IMR-90 (cell line): ENCODE results near the gene SMTN. TPM values are rescaled to one million over a fixed set of nuclear protein-coding genes. Genes with fewer than 3 reads are reported as not detected.

ENCODE experiments used
- ATAC-seq: fragments of 200-7000 bp; cut with Tn5 transposase; 2 replicates; pipeline ENCODE4 v1.9.1; 2020; ENCODE audit warnings: low read depth, mild to moderate bottlenecking, moderate library complexity
- BruUV-seq: library from RNA; stranded (reverse); fragments of 400-500 nt; replicated peaks from 2 replicates; lab custom pipeline; 2021; lab: Mats Ljungman, UMichigan
- CTCF ChIA-PET: fragments of 300-600 bp; formaldehyde crosslinking; extraction: SDS; loops from one replicate; lab custom pipeline; 2021; ENCODE audit warnings: antibody characterized with exemption; lab: Yijun Ruan, JAX
- POLR2A ChIA-PET: fragments of 300-600 bp; sonication (Branson Sonifier 250); formaldehyde crosslinking; loops from one replicate; lab custom pipeline; 2022; ENCODE audit warnings: antibody characterized with exemption; ENCODE audit not compliant: unreplicated experiment; lab: Charles Lee
- DNase-seq: peaks from one replicate; pipeline ENCODE4 v3.0.0; 2013
- H2AFZ ChIP-seq: replicated peaks from 2 replicates; pipeline ENCODE3; 2013; ENCODE audit warnings: low read length, mild to moderate bottlenecking; ENCODE audit not compliant: poor library complexity
- H2AK5ac ChIP-seq: 2 replicates; pipeline ENCODE4 v1.6.1; 2013; ENCODE audit warnings: low read depth, low read length, inconsistent platforms
- H2AK9ac ChIP-seq: replicated peaks from 2 replicates; pipeline ENCODE3; 2013; ENCODE audit warnings: mild to moderate bottlenecking, low read depth, low read length, moderate library complexity; ENCODE audit not compliant: poor library complexity
- H2BK120ac ChIP-seq: 2 replicates; pipeline ENCODE4 v1.6.1; 2013; ENCODE audit warnings: low read depth, low read length, inconsistent platforms
- H2BK15ac ChIP-seq: 3 replicates; pipeline ENCODE4 v1.6.1; 2013; ENCODE audit warnings: low read depth, low read length, inconsistent platforms
- H2BK20ac ChIP-seq: 2 replicates; pipeline ENCODE4 v1.6.1; 2013; ENCODE audit warnings: low read depth, mild to moderate bottlenecking, inconsistent platforms, low read length, moderate library complexity
- H2BK5ac ChIP-seq: 2 replicates; pipeline ENCODE4 v1.6.1; 2013; ENCODE audit warnings: mild to moderate bottlenecking, low read depth, low read length, inconsistent platforms; ENCODE audit not compliant: poor library complexity, severe bottlenecking
- H3K14ac ChIP-seq: replicated peaks from 2 replicates; pipeline ENCODE4 v1.6.1; 2013; ENCODE audit warnings: low read depth, low read length, inconsistent platforms
- H3K18ac ChIP-seq: 2 replicates; pipeline ENCODE4 v1.6.1; 2013; ENCODE audit warnings: low read depth, low read length, control low read depth
- H3K23ac ChIP-seq: 2 replicates; pipeline ENCODE4 v1.6.1; 2013; ENCODE audit warnings: low read depth, low read length, inconsistent platforms
- H3K27ac ChIP-seq: 2 replicates; pipeline ENCODE4 v1.5.1; 2013; ENCODE audit warnings: mild to moderate bottlenecking, control low read depth, low read length; ENCODE audit not compliant: insufficient read depth
- H3K27me3 ChIP-seq: 2 replicates; pipeline ENCODE4 v1.6.1; 2013; ENCODE audit warnings: low read length; ENCODE audit not compliant: control insufficient read depth, insufficient read depth
- H3K36me3 ChIP-seq: 2 replicates; pipeline ENCODE4 v1.6.1; 2013; ENCODE audit warnings: low read length, mixed read lengths; ENCODE audit not compliant: control insufficient read depth, insufficient read depth
- H3K4ac ChIP-seq: 2 replicates; pipeline ENCODE4 v1.6.1; 2013; ENCODE audit warnings: low read depth, low read length, inconsistent platforms
- H3K4me1 ChIP-seq: 2 replicates; pipeline ENCODE4 v1.6.1; 2013; ENCODE audit warnings: low read length, mixed read lengths; ENCODE audit not compliant: control insufficient read depth, insufficient read depth
- H3K4me2 ChIP-seq: 2 replicates; pipeline ENCODE4 v1.6.1; 2013; ENCODE audit warnings: low read depth, mild to moderate bottlenecking, control low read depth, low read length, moderate library complexity
- H3K4me3 ChIP-seq: 2 replicates; pipeline ENCODE4 v1.5.1; 2013; ENCODE audit warnings: low read depth, mild to moderate bottlenecking, control low read depth, low read length, moderate library complexity; ENCODE audit not compliant: insufficient read depth
- H3K56ac ChIP-seq: 2 replicates; pipeline ENCODE4 v1.6.1; 2013; ENCODE audit warnings: low read length, inconsistent platforms; ENCODE audit not compliant: insufficient read depth; ENCODE audit errors: extremely low read depth
- H3K79me1 ChIP-seq, 2 experiments: 2 replicates each; pipeline ENCODE4 v1.6.1; 2013; ENCODE audit warnings: low read length in 2 of 2, inconsistent platforms in 1 of 2, low read depth in 1 of 2
- H3K9ac ChIP-seq: 2 replicates; pipeline ENCODE4 v1.6.1; 2013; ENCODE audit warnings: low read depth, low read length, control low read depth
- H3K9me1 ChIP-seq: 2 replicates; pipeline ENCODE4 v1.6.1; 2013; ENCODE audit warnings: low read length, inconsistent platforms; ENCODE audit not compliant: insufficient read depth
- H3K9me3 ChIP-seq: 2 replicates; pipeline ENCODE4 v1.6.1; 2013; ENCODE audit warnings: low read length; ENCODE audit not compliant: control insufficient read depth, insufficient read depth
- H4K20me1 ChIP-seq: 2 replicates; pipeline ENCODE4 v1.6.1; 2013; ENCODE audit warnings: low read length, inconsistent platforms; ENCODE audit not compliant: insufficient read depth
- H4K5ac ChIP-seq: 2 replicates; pipeline ENCODE4 v1.6.1; 2013; ENCODE audit warnings: mild to moderate bottlenecking, low read depth, low read length, control low read depth
- H4K8ac ChIP-seq, 2 experiments: 2 replicates each; pipeline ENCODE4 v1.6.1; 2013; ENCODE audit warnings: low read depth in 2 of 2, low read length in 2 of 2, control low read depth in 1 of 2, inconsistent platforms in 1 of 2
- H4K91ac ChIP-seq: 2 replicates; pipeline ENCODE4 v1.6.1; 2013; ENCODE audit warnings: low read depth, low read length, inconsistent platforms; ENCODE audit not compliant: insufficient read depth
- BHLHE40 ChIP-seq: fragments of 150-350 bp; IDR thresholded peaks from 2 replicates; pipeline ENCODE4 v1.6.1; 2016; ENCODE audit warnings: mild to moderate bottlenecking, low read depth, low read length
- CEBPB ChIP-seq: IDR thresholded peaks from 2 replicates; pipeline ENCODE4 v1.6.1; 2012; ENCODE audit warnings: low read depth, low read length, improper control_type of control experiment
- CHD1 ChIP-seq: IDR thresholded peaks from 2 replicates; pipeline ENCODE4 v1.6.1; 2012; ENCODE audit warnings: low read depth, low read length, improper control_type of control experiment
- ELK1 ChIP-seq: fragments of 150-350 bp; IDR thresholded peaks from 2 replicates; pipeline ENCODE4 v1.6.1; 2016; ENCODE audit warnings: low read depth, mild to moderate bottlenecking, low read length, moderate library complexity, borderline replicate concordance
- FOS ChIP-seq: fragments of 150-350 bp; IDR thresholded peaks from 2 replicates; pipeline ENCODE4 v1.6.1; 2016; ENCODE audit warnings: low read depth, low read length
- MAFK ChIP-seq: IDR thresholded peaks from 2 replicates; pipeline ENCODE4 v1.6.1; 2012; ENCODE audit warnings: low read depth, low read length, improper control_type of control experiment
- MAZ ChIP-seq: IDR thresholded peaks from 2 replicates; pipeline ENCODE4 v1.6.1; 2012; ENCODE audit warnings: low read depth, mild to moderate bottlenecking, low read length, improper control_type of control experiment, moderate library complexity, borderline replicate concordance
- MXI1 ChIP-seq: IDR thresholded peaks from 2 replicates; pipeline ENCODE4 v1.6.1; 2012; ENCODE audit warnings: low read depth, mild to moderate bottlenecking, low read length, moderate library complexity, borderline replicate concordance
- NFE2L2 ChIP-seq: fragments of 150-350 bp; IDR thresholded peaks from 2 replicates; pipeline ENCODE4 v1.6.1; 2016; ENCODE audit warnings: low read depth, mild to moderate bottlenecking, low read length
- POLR2A ChIP-seq: IDR thresholded peaks from 2 replicates; pipeline ENCODE4 v1.6.1; 2012; ENCODE audit warnings: mild to moderate bottlenecking, low read depth, low read length
- RAD21 ChIP-seq: IDR thresholded peaks from 2 replicates; pipeline ENCODE4 v1.6.1; 2012; ENCODE audit warnings: low read length, improper control_type of control experiment
- RCOR1 ChIP-seq: IDR thresholded peaks from 2 replicates; pipeline ENCODE4 v1.6.1; 2012; ENCODE audit warnings: mild to moderate bottlenecking, low read length, improper control_type of control experiment; ENCODE audit not compliant: insufficient replicate concordance
- RFX5 ChIP-seq: IDR thresholded peaks from 2 replicates; pipeline ENCODE4 v1.8.0; 2012; ENCODE audit warnings: low read depth, mild to moderate bottlenecking, low read length, moderate library complexity
- SMC3 ChIP-seq: fragments of 150-350 bp; IDR thresholded peaks from 2 replicates; pipeline ENCODE4 v1.6.1; 2016; ENCODE audit warnings: low read depth, mild to moderate bottlenecking, antibody characterized with exemption, low read length, moderate library complexity
- whole genome bisulfite sequencing, 2 experiments: methylation state at CpG; one replicate each; pipeline versions ENCODE4 v1.1.5 to v1.1.7; 2013; ENCODE audit warnings: missing lambda C conversion rate in 2 of 2; ENCODE audit not compliant: insufficient read length in 1 of 2; ENCODE audit errors: extremely low coverage in 2 of 2; 5-methylcytosine and 5-hydroxymethylcytosine counted together
- dilution Hi-C: fragments of 300-500 bp; cut with HindIII; formaldehyde crosslinking; loops from one replicate; pipeline ENCODE4 v1.14.3; 2018; ENCODE audit warnings: low sequenced_read_pairs; ENCODE audit not compliant: unreplicated experiment
- in situ Hi-C: fragments of 300-500 bp; cut with MboI; formaldehyde crosslinking; loops from 3 replicates; pipeline ENCODE4 v1.14.3; 2019; ENCODE audit warnings: low sequenced_read_pairs, inconsistent platforms, mixed read lengths
- intact Hi-C: fragments of 100-400 bp; cut with micrococcal nuclease; formaldehyde crosslinking; loops from 2 replicates; pipeline ENCODE4 v1.10.0; 2022
- polyA plus RNA-seq, 3 experiments: library from polyadenylated mRNA; depleted of rRNA; stranded (reverse); fragments of >200 nt; gene quantifications; 2 replicates each; pipeline ENCODE4 v1.2.3, GENCODE V29; 2012; ENCODE audit warnings: low replicate concordance in 1 of 3
- total RNA-seq: library from RNA; depleted of rRNA; stranded (reverse); fragments of >200 nt; gene quantifications from 2 replicates; pipeline ENCODE4 v1.2.3, GENCODE V29; 2012
- TF ChIP-seq, protein P1 (sequence below): conservative IDR thresholded peaks from 2 replicates; pipeline ENCODE4 v1.5.1; 2012; ENCODE audit warnings: mild to moderate bottlenecking, low read depth, low read length, improper control_type of control experiment
- TF ChIP-seq, protein P2 (sequence below): fragments of 150-350 bp; IDR thresholded peaks from 2 replicates; pipeline ENCODE4 v1.6.1; 2017; ENCODE audit warnings: mild to moderate bottlenecking, antibody characterized with exemption, low read length, low read depth

The SMTN gene
- total and polyA plus RNA-seq, 2 of the 4 experiments (the other 2 are of a cell fraction): 53.6 to 63.7 TPM

DNA sequence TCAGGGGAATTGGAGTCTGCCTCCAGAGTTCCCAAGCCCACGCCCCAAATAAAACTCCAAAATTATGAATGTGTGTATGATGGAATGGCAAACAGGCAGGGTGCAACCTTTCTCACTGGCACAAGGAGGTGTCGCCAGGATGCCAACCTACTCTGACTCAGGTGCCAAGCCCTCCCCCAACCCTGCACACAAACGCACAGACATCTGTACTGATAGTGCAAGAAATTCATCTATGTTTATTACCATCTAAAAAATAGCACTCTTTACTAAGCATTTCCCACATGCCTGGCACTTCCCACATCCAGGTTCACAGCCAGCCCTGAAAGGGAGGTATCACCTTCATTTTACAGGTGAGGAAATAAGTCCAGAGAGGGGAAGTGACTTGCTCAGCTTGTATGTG lies 57.9 kb downstream of the SMTN start:
- dilution Hi-C loops: no loop called here
- CTCF ChIA-PET: no interaction called here
- no peak for DNase-seq

More for the DNA sequence above, 57.9 kb downstream of the SMTN start:
- Histone ChIP-seq H3K14ac (no peak overlapping the region), H3K4me3 (no peak overlapping the region), H2AK5ac (no peak overlapping the region), H3K56ac (no peak overlapping the region), H3K9ac (no peak overlapping the region), H3K4ac (no peak overlapping the region), H4K91ac (no peak overlapping the region), H3K27me3 (peaks cover 29% of the 10 kb centered on the region), H2AK9ac (no peak overlapping the region), H3K18ac (no peak overlapping the region), H2BK5ac (no peak overlapping the region), H3K27ac (no peak overlapping the region), H3K23ac (no peak overlapping the region), H4K8ac (no peak overlapping the region), H3K36me3 (no peaks in the 10 kb centered on the region), H4K5ac (no peak overlapping the region), H2BK120ac (no peak overlapping the region), H4K20me1 (no peaks in the 10 kb centered on the region), H3K4me1 (no peaks in the 10 kb centered on the region), H2BK20ac (no peak overlapping the region), H2BK15ac (no peak overlapping the region), H3K9me1 (0 out of 2 replicates have a peak, but pooled peaks cover 5% of the 10 kb centered on the region), H3K9me3 (no peaks in the 10 kb centered on the region), H2AFZ (no peak overlapping the region), H3K79me1 (no peaks in the 10 kb centered on the region), H3K4me2 (no peak overlapping the region)
- TF ChIP-seq RFX5 (no peak), MAZ (no peak), BHLHE40 (no peak), CHD1 (no peak), MXI1 (no peak), RAD21 (no peak), CEBPB (no peak), POLR2A (no peak), NFE2L2 (no peak), FOS (no peak), MAFK (no peak), ELK1 (no peak), SMC3 (no peak), RCOR1 (no peak)
- TF ChIP-seq, protein P1, sequence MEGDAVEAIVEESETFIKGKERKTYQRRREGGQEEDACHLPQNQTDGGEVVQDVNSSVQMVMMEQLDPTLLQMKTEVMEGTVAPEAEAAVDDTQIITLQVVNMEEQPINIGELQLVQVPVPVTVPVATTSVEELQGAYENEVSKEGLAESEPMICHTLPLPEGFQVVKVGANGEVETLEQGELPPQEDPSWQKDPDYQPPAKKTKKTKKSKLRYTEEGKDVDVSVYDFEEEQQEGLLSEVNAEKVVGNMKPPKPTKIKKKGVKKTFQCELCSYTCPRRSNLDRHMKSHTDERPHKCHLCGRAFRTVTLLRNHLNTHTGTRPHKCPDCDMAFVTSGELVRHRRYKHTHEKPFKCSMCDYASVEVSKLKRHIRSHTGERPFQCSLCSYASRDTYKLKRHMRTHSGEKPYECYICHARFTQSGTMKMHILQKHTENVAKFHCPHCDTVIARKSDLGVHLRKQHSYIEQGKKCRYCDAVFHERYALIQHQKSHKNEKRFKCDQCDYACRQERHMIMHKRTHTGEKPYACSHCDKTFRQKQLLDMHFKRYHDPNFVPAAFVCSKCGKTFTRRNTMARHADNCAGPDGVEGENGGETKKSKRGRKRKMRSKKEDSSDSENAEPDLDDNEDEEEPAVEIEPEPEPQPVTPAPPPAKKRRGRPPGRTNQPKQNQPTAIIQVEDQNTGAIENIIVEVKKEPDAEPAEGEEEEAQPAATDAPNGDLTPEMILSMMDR: no peak
- TF ChIP-seq, protein P2, sequence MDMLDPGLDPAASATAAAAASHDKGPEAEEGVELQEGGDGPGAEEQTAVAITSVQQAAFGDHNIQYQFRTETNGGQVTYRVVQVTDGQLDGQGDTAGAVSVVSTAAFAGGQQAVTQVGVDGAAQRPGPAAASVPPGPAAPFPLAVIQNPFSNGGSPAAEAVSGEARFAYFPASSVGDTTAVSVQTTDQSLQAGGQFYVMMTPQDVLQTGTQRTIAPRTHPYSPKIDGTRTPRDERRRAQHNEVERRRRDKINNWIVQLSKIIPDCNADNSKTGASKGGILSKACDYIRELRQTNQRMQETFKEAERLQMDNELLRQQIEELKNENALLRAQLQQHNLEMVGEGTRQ: no peak
- no peak for ATAC-seq
- POLR2A ChIA-PET: no interaction called here
- BruUV-seq: no TSS peak
- in situ Hi-C loops: no loop called here
- intact Hi-C loops: no loop called here
- no CpG with 5 or more reads among the region's 3 CpGs for WGBS, 2 experiments
